ENCODE measurements around the gene CDH13.

CDH13 gene

GRCh38 chr16:83653785-83654184 is 1027.0 kb downstream of the CDH13 start:
- no peak for DNase-seq

- no peak for DNase-seq
Measured at GRCh38 chr16:83660282-83660681, 1033.5 kb downstream of the CDH13 start.

GRCh38 chr16:83661656-83662055 is 1034.9 kb downstream of the CDH13 start:
- DNase-seq, result no peak

- DNase-seq, result no peak
Measured at GRCh38 chr16:83666449-83666848, 1039.7 kb downstream of the CDH13 start.

GRCh38 chr16:83669456-83669855 is 1042.7 kb downstream of the CDH13 start:
- no peak for DNase-seq

GRCh38 chr16:83674931-83675535 is 1048.3 kb downstream of the CDH13 start:
- DNase-seq, result no peak

GRCh38 chr16:83676086-83676485 is 1049.3 kb downstream of the CDH13 start:
- DNase-seq, result no peak

GRCh38 chr16:83680980-83681379 is 1054.2 kb downstream of the CDH13 start:
- DNase-seq, result no peak

GRCh38 chr16:83681381-83681956 is 1054.7 kb downstream of the CDH13 start:
- DNase-seq, result no peak

GRCh38 chr16:83682116-83682867 is 1055.5 kb downstream of the CDH13 start:
- DNase-seq, result no peak

GRCh38 chr16:83682868-83683235 is 1056.1 kb downstream of the CDH13 start:
- DNase-seq, result no peak

GRCh38 chr16:83685615-83686165 is 1058.9 kb downstream of the CDH13 start:
- DNase-seq, result no peak

- no peak for DNase-seq
Measured at GRCh38 chr16:83686726-83687125, 1060.0 kb downstream of the CDH13 start.

- no peak for DNase-seq
Measured at GRCh38 chr16:83689385-83689831, 1062.6 kb downstream of the CDH13 start.

- no peak for DNase-seq
Measured at GRCh38 chr16:83692224-83692623, 1065.5 kb downstream of the CDH13 start.

GRCh38 chr16:83698964-83699363 is 1072.2 kb downstream of the CDH13 start:
- no peak for DNase-seq

- DNase-seq, result no peak
Measured at GRCh38 chr16:83699817-83700216, 1073.0 kb downstream of the CDH13 start.

GRCh38 chr16:83700918-83701317 is 1074.1 kb downstream of the CDH13 start:
- DNase-seq, result no peak

- DNase-seq, result no peak
Measured at GRCh38 chr16:83701494-83701893, 1074.7 kb downstream of the CDH13 start.

- DNase-seq, result no peak
Measured at GRCh38 chr16:83704656-83705055, 1077.9 kb downstream of the CDH13 start.

- no peak for DNase-seq
Measured at GRCh38 chr16:83705856-83706255, 1079.1 kb downstream of the CDH13 start.

- no peak for DNase-seq
Measured at GRCh38 chr16:83706394-83706793, 1079.6 kb downstream of the CDH13 start.

- no peak for DNase-seq
Measured at GRCh38 chr16:83711069-83711468, 1084.3 kb downstream of the CDH13 start.

- no peak for DNase-seq
Measured at GRCh38 chr16:83713597-83713996, 1086.8 kb downstream of the CDH13 start.
